LNCaP clone FGC (cell line): ENCODE measurements around the gene KDM6A.

Experiments
- DNase-seq: peaks from one replicate; pipeline ENCODE4 v3.0.0-alpha.2; 2011; ENCODE audit warnings: low read depth
- H3K4me3 ChIP-seq: 2 replicates; pipeline ENCODE4 v1.5.1; 2011; ENCODE audit warnings: mild to moderate bottlenecking, low read depth, low read length, control low read depth
- TF ChIP-seq, protein P1 (sequence below): IDR thresholded peaks from 2 replicates; pipeline ENCODE4 v1.5.1; 2012; ENCODE audit warnings: mild to moderate bottlenecking; ENCODE audit not compliant: control insufficient read depth, insufficient read depth; ENCODE audit errors: extremely low read depth

The KDM6A gene

DNA sequence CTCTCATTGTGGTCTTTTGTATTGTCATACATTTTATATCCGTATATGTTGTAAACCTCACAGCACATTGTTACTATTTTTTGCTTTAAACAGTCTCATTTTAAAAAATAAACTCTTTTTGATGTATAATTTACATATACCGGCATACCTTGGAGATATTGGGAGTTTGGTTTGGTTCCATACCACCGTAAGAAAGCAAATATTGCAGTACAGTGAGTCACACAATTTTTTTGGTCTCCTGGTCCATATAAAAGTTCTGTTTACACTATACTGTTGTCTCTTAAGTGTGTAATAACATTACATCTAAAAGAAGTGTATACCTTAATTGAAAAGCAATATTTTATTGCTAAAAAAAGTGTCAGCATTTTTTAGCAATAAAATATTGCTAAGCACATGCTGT, 70.0 kb downstream of the KDM6A start:
- H3K4me3 ChIP-seq: no peak overlapping the region
- peak; percentile 53 for DNase-seq
- TF ChIP-seq, protein P1, sequence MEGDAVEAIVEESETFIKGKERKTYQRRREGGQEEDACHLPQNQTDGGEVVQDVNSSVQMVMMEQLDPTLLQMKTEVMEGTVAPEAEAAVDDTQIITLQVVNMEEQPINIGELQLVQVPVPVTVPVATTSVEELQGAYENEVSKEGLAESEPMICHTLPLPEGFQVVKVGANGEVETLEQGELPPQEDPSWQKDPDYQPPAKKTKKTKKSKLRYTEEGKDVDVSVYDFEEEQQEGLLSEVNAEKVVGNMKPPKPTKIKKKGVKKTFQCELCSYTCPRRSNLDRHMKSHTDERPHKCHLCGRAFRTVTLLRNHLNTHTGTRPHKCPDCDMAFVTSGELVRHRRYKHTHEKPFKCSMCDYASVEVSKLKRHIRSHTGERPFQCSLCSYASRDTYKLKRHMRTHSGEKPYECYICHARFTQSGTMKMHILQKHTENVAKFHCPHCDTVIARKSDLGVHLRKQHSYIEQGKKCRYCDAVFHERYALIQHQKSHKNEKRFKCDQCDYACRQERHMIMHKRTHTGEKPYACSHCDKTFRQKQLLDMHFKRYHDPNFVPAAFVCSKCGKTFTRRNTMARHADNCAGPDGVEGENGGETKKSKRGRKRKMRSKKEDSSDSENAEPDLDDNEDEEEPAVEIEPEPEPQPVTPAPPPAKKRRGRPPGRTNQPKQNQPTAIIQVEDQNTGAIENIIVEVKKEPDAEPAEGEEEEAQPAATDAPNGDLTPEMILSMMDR: no peak

DNA sequence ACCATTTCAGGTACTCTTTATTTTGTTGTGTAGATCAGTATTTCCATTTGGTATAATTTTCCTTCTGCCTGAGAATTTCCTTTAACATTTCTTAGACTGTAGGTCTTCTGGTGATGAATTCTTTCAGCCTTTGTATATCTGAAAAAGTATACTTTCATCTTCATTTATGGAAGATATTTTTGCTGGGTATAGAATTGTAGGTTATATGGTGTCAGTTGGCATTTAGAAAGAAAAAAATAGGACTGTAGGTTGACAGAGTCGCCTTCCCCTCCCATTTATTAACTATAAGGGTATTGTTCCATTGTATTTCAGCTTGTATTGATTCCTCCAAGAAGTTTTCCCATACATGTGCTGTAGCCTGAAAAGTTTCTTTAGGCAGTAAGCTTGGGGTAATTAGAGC, 71.9 kb downstream of the KDM6A start:
- TF ChIP-seq, protein P1: no peak
- DNase-seq: no peak
- no peak overlapping the region for H3K4me3 ChIP-seq

DNA sequence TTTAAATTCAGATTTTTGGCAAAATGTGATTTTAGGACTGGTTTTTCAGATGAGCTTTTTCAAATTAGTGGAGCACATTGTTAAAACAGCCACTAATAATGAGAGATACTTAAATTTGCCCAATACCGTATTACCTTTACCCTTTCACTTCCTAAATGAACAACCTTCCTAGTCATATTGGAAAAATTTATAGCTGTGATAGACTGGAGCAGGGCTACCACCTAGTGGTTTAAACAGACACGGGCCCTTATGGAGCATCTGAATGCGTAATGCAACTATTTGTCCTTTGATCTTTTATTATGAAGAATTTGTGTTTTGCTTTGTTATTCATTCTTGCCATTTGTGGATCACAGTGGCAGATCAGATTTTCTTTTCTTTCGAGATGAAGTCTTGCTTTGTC, 72.7 kb downstream of the KDM6A start:
- no peak overlapping the region for H3K4me3 ChIP-seq
- TF ChIP-seq, protein P1: 0 out of 2 replicates have a peak, but pooled peaks have one; percentile 5
- no peak for DNase-seq

DNA sequence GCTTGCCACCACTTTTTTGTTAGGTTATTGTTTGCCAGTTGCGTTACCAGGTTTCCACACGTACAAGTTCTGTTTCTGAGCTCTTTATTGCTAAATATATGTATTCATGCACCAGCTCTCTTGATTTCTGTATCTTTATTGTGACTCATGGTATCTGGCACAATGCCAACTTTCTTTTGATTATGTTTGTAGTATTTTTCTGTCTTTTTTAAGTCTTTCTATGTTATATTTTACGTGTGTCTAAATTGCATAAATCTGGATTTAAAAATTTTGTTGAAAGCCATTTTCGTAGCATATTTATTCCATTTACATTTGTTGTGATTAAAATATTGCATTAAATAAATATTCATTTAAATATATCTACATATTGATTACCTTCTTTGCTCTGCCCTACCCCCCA, 73.8 kb downstream of the KDM6A start:
- TF ChIP-seq, protein P1: no peak
- DNase-seq: no peak
- no peak overlapping the region for H3K4me3 ChIP-seq

DNA sequence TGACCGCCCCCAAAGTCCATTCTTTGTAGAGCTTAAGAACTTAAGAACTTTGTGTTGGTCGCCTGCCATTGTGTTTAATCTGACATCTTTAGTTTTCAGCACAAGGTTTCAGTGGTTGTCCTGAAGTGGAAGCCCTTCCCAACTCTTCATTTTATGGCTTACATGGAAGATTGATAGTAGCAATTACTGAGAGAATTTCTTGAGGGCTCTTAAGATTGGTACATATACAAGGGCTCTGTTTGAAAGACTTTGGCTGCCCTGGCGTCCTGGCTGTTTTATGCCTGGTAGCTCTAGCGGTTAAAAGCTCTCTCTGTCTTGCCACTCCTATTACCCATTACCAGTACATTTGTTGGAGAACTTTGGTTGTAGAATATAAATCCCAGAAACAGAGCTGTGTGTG, 75.0 kb downstream of the KDM6A start:
- TF ChIP-seq, protein P1: no peak
- H3K4me3 ChIP-seq: no peak overlapping the region
- DNase-seq: no peak

DNA sequence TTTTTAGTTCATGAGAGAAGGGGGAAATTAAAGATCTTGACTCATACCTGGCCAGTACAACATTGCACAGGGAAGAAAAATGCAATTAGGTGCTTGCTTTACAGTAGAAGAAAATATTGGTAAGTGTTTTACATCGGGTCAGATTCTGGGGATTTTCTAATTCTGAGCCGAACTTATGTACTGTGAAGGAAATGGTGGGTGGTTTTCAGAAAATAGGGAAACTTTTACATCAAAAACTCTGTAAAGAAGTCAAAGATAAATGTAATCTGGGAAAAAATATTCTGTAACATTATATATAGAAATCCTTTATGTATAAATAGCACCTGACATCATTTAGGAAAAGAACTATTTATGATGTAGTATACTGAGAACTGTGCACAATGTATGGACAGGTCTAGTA, 75.4 kb downstream of the KDM6A start:
- no peak overlapping the region for H3K4me3 ChIP-seq
- TF ChIP-seq, protein P1: no peak
- DNase-seq: no peak

DNA sequence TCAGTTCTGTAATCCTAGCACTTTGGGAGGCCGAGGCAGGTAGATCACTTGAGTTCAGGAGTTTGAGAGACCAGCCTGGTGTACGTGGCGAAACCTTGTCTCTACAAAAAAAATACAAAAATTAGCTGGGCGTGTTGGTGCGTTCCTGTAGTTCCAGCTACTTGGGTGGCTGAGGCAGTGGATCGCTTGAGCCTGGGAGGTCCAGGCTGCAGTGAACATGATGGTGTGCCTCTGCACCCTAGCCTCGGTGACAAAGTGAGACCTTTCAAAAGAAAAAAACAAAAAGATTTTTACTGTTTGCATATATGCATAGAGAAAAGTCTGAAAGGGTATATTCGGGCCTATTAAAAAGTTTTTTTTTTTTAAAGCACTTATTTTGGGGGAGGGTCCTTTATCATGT, 76.1 kb downstream of the KDM6A start:
- TF ChIP-seq, protein P1: no peak
- DNase-seq: no peak
- peak overlapping the region; percentile 53 for H3K4me3 ChIP-seq

DNA sequence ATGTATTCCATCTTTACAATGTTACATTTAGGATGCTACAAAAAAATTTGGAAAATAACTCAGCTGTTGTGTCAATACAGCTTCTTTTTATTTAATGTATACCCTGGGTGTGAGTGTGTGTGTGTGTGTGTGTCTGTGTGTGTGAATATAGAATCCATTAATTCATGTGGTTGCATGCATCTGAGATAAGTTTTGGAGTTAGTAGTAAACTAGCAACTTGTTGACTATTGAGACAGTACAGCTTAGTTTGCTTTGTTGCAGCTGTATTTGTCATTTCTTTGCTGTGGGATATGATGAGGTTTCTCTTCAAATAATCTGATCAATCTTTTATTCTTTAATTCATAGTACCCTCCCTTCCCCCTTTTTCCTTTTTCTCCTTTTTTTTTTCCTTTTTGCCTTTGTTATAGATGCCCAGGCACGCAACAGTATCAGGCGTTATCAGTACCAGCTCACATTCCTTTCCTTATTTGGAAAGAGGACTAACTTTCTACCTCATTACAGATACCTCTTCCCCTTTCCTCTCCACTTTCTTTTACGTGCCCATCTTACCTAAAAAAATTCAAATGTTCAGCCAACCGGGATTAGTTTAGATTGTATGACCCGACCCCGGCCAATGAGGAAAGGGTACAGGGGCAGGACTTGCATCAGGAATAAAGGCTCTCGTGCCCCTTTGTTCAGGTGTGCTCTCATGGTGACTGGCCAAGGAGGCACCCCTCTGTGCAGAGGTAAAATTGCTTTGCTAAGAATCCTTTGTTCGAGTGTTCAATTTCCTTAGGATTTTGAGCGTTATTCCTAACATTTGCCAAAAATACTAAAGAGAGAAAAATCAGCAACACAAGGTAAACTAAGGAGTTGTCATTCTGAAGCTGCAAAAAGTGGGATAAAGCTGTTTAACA, 77.7 kb downstream of the KDM6A start:
- peak; percentile 42 for DNase-seq
- H3K4me3 ChIP-seq: peak overlapping the region; percentile 53
